HEK293T (cell line): ENCODE results near the gene NHEJ1.

Experiments
- BHLHE40 ChIP-seq: fragments of 450-650 bp; IDR thresholded peaks from 2 replicates; pipeline ENCODE4 v1.6.1; 2016; ENCODE audit warnings: mild to moderate bottlenecking, moderate library complexity, borderline replicate concordance
- FOXM1 ChIP-seq: fragments of 450-650 bp; IDR thresholded peaks from 2 replicates; pipeline ENCODE4 v1.6.1; 2017; ENCODE audit warnings: mild to moderate bottlenecking, borderline replicate concordance
- PKNOX1 ChIP-seq: fragments of 450-650 bp; IDR thresholded peaks from 2 replicates; pipeline ENCODE4 v1.6.1; 2016
- SP1 ChIP-seq: fragments of 450-650 bp; IDR thresholded peaks from 2 replicates; pipeline ENCODE4 v1.6.1; 2017
- TARDBP ChIP-seq: fragments of 450-650 bp; IDR thresholded peaks from 2 replicates; pipeline ENCODE4 v1.6.1; 2016

DNA sequence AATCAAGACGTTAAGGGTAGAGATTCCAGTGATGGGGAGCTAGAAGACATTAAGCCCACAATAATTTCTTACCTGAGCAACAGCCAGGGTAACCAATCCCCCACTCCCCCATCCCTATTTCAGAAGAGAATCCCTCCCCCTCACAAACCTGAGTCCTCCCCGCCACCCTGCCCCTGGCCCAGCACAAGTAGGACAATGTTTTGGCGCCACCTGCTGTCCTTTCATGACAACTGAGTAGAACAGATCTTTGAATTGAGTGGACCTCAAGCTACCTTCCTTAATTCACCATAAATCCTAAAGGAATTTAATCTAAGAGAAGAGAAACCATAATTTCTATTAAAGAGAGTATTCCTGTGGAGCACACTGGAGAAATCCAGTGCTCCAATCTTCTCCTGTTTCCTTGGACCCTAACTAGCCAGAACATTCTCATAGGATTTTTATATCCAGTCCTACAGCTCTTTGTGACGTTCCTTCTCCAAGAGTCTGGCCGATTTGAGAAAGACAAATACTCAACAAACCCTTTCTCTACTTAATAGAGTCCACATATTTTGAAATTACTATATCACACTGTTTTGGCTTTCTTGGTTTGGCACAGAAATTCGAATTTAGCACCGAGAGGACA lies 41.1 kb downstream of the NHEJ1 start:
- no peak for TF ChIP-seq FOXM1
- no peak for TF ChIP-seq TARDBP
- no peak for TF ChIP-seq BHLHE40
- no peak for TF ChIP-seq SP1
- no peak for TF ChIP-seq PKNOX1
